Kidney (tissue), 14 donors: ENCODE data around the gene FHOD3. TPM values are rescaled to one million over a fixed set of nuclear protein-coding genes. Genes with fewer than 3 reads are reported as not detected.

Experiments
- DNase-seq, 5 donors: peaks; one replicate each; pipeline ENCODE4 v3.0.0-alpha.2; 2013 to 2020
- FAIRE-seq: peaks from 2 replicates; lab custom pipeline; 2012; peaks lifted over from hg19 to GRCh38; lab: Jason Lieb, UNC
- H3K27ac ChIP-seq, 2 donors: one replicate each; pipeline ENCODE4 v1.7.0; 2013; ENCODE audit warnings: low read depth in 2 of 2, low read length in 2 of 2, inconsistent platforms in 1 of 2
- H3K27me3 ChIP-seq: one replicate; pipeline ENCODE4 v1.7.1; 2013; ENCODE audit warnings: low read length, inconsistent platforms; ENCODE audit not compliant: control insufficient read depth, insufficient read depth
- H3K36me3 ChIP-seq, 3 donors: one replicate each; pipeline versions ENCODE4 v1.7.0 to v1.7.1; 2013; ENCODE audit warnings: low read length in 3 of 3, control low read depth in 1 of 3, inconsistent platforms in 1 of 3; ENCODE audit not compliant: insufficient read depth in 3 of 3, control insufficient read depth in 2 of 3
- H3K4me1 ChIP-seq, 3 donors: one replicate each; pipeline versions ENCODE4 v1.7.0 to v1.7.1; 2013; ENCODE audit warnings: low read length in 3 of 3, inconsistent platforms in 1 of 3, low read depth in 1 of 3; ENCODE audit not compliant: control insufficient read depth in 2 of 3, insufficient read depth in 2 of 3
- H3K4me3 ChIP-seq, 3 donors: one replicate each; pipeline versions ENCODE4 v1.7.0 to v1.8.1; 2013; ENCODE audit warnings: low read length in 3 of 3, control low read depth in 1 of 3, inconsistent platforms in 1 of 3
- H3K9ac ChIP-seq, 3 donors: one replicate each; pipeline versions ENCODE4 v1.7.0 to v1.7.1; 2013; ENCODE audit warnings: low read length in 3 of 3, control low read depth in 1 of 3, inconsistent platforms in 1 of 3
- H3K9me3 ChIP-seq, 3 donors: one replicate each; pipeline versions ENCODE4 v1.7.0 to v1.7.1; 2013; ENCODE audit warnings: low read length in 3 of 3, control low read depth in 1 of 3, inconsistent platforms in 1 of 3; ENCODE audit not compliant: control insufficient read depth in 2 of 3, insufficient read depth in 1 of 3
- CTCF ChIP-seq: IDR thresholded peaks from 3 replicates; pipeline ENCODE4 v1.5.1; 2012; ENCODE audit warnings: mild to moderate bottlenecking, moderate library complexity, borderline replicate concordance; ENCODE audit not compliant: insufficient read depth; ENCODE audit errors: extremely low read depth
- intact Hi-C: fragments of 100-400 bp; cut with DNase I; formaldehyde crosslinking; loops from one replicate; pipeline ENCODE4 v1.11.1; 2022
- polyA plus RNA-seq: library from polyadenylated mRNA; stranded (reverse); fragments of 350-450 nt; fragmentation: Illumina TruSeq; extraction: RNeasy Lipid Tissue Mini Kit (QIAGEN cat#74804); gene quantifications from one replicate; pipeline ENCODE4 v1.2.3, GENCODE V29; 2014; ENCODE audit warnings: low read depth, low replicate concordance; ENCODE audit not compliant: insufficient read depth
- total RNA-seq: library from RNA; stranded (reverse); fragmentation: NEBNext Ultra II Directional; extraction: Animal tissue kit (Norgen Biotek cat#: 25700); gene quantifications from one replicate; pipeline ENCODE4 v1.2.1, GENCODE V29; 2021
- donor health status: control.
- donor health status: control.
- donor health status: control.
- donor health status: control.
- donor health status: control.
- donor health status: DM: yes; HTN: yes; CAD: no.
- donor health status: Normal renal cell carcinoma (clear cell type).

The FHOD3 gene
- total and polyA plus RNA-seq, 2 donors from 2014 or later: 21.5 to 28.0 TPM

GRCh38 chr18:36255072-36255698 is 42.3 kb upstream of the FHOD3 start:
- DNase-seq (no peak), FAIRE-seq (no peak)
- no peak for TF ChIP-seq CTCF
- intact Hi-C loops: no loop called here
- Histone ChIP-seq H3K27me3 (no peaks in the 10 kb centered on the region), H3K27ac (no peak overlapping the region), H3K9ac (no peak overlapping the region), H3K36me3 (no peaks in the 10 kb centered on the region), H3K9me3 (no peaks in the 10 kb centered on the region), H3K4me1 (no peaks in the 10 kb centered on the region), H3K4me3 (no peak overlapping the region)

GRCh38 chr18:36256094-36256493 is 41.4 kb upstream of the FHOD3 start:
- Histone ChIP-seq H3K36me3 (no peaks in the 10 kb centered on the region), H3K9me3 (no peaks in the 10 kb centered on the region), H3K9ac (no peak overlapping the region), H3K4me1 (no peaks in the 10 kb centered on the region), H3K4me3 (no peak overlapping the region), H3K27me3 (no peaks in the 10 kb centered on the region), H3K27ac (no peak overlapping the region)
- DNase-seq (no peak), FAIRE-seq (no peak)
- TF ChIP-seq CTCF: no peak
- intact Hi-C loops: no loop called here

- Histone ChIP-seq H3K27me3 (no peaks in the 10 kb centered on the region), H3K36me3 (no peaks in the 10 kb centered on the region), H3K9ac (no peak overlapping the region), H3K9me3 (no peaks in the 10 kb centered on the region), H3K4me1 (no peaks in the 10 kb centered on the region), H3K27ac (no peak overlapping the region), H3K4me3 (no peak overlapping the region)
- intact Hi-C loops: no loop called here
- TF ChIP-seq CTCF: no peak
- FAIRE-seq (no peak), DNase-seq (no peak)
Observed at GRCh38 chr18:36262971-36263370, 34.5 kb upstream of the FHOD3 start.

GRCh38 chr18:36264283-36264682 is 33.2 kb upstream of the FHOD3 start:
- FAIRE-seq (no peak), DNase-seq (no peak)
- Histone ChIP-seq H3K4me3 (no peak overlapping the region), H3K27me3 (no peaks in the 10 kb centered on the region), H3K4me1 (no peaks in the 10 kb centered on the region), H3K27ac (no peak overlapping the region), H3K9ac (no peak overlapping the region), H3K9me3 (no peaks in the 10 kb centered on the region), H3K36me3 (no peaks in the 10 kb centered on the region)
- intact Hi-C loops: no loop called here
- TF ChIP-seq CTCF: no peak
